Measurements from ENCODE around the gene HAL.
A peak's percentile ranks its signal among the peaks of the same experiment; 100 is the strongest.

HAL gene

GRCh38 chr12:96014943-96015599 lies 18.9 kb upstream of the HAL start:
- no peak for DNase-seq (ENCODE audit: low read depth in 2 of 2)

GRCh38 chr12:96007729-96008128 lies 11.6 kb upstream of the HAL start:
- no peak for DNase-seq (ENCODE audit: low read depth in 2 of 2)

GRCh38 chr12:96006727-96007126 lies 10.6 kb upstream of the HAL start:
- DNase-seq (ENCODE audit: low read depth in 2 of 2): no peak

- DNase-seq (ENCODE audit: low read depth in 2 of 2): no peak
Observed at GRCh38 chr12:96000858-96001257, 4.7 kb upstream of the HAL start.

GRCh38 chr12:95999484-95999883 lies 3.3 kb upstream of the HAL start:
- no peak for DNase-seq (ENCODE audit: low read depth in 2 of 2)

GRCh38 chr12:95998611-95999286 lies 2.6 kb upstream of the HAL start:
- peak; percentile 8 to 24 for DNase-seq (ENCODE audit: low read depth in 2 of 2)

GRCh38 chr12:95997911-95998510 lies 1.9 kb upstream of the HAL start:
- DNase-seq (ENCODE audit: low read depth in 2 of 2): no peak

GRCh38 chr12:95997276-95997675 lies 1.1 kb upstream of the HAL start:
- no peak for DNase-seq (ENCODE audit: low read depth in 2 of 2)

GRCh38 chr12:95995238-95996031 lies 709 bp downstream of the HAL start:
- DNase-seq (ENCODE audit: low read depth in 2 of 2): no peak

- DNase-seq (ENCODE audit: low read depth in 2 of 2): no peak
Observed at GRCh38 chr12:95994476-95994875, 1.7 kb downstream of the HAL start.

GRCh38 chr12:95993907-95994306 lies 2.2 kb downstream of the HAL start:
- DNase-seq (ENCODE audit: low read depth in 2 of 2): no peak

GRCh38 chr12:95990136-95990535 lies 6.0 kb downstream of the HAL start:
- DNase-seq (ENCODE audit: low read depth in 2 of 2): no peak

GRCh38 chr12:95989504-95990123 lies 6.5 kb downstream of the HAL start:
- no peak for DNase-seq (ENCODE audit: low read depth in 2 of 2)

- no peak for DNase-seq (ENCODE audit: low read depth in 2 of 2)
Observed at GRCh38 chr12:95988506-95989275, 7.5 kb downstream of the HAL start.

- no peak for DNase-seq (ENCODE audit: low read depth in 2 of 2)
Observed at GRCh38 chr12:95986635-95987570, 9.2 kb downstream of the HAL start.

GRCh38 chr12:95984682-95985081 lies 11.5 kb downstream of the HAL start:
- no peak for DNase-seq (ENCODE audit: low read depth in 2 of 2)

- no peak for DNase-seq (ENCODE audit: low read depth in 2 of 2)
Observed at GRCh38 chr12:95982602-95983001, 13.5 kb downstream of the HAL start.

GRCh38 chr12:95980437-95980836 lies 15.7 kb downstream of the HAL start:
- no peak for DNase-seq (ENCODE audit: low read depth in 2 of 2)

GRCh38 chr12:95978774-95979173 lies 17.4 kb downstream of the HAL start:
- DNase-seq (ENCODE audit: low read depth in 2 of 2): no peak

GRCh38 chr12:95978351-95978750 lies 17.8 kb downstream of the HAL start:
- DNase-seq (ENCODE audit: low read depth in 2 of 2): no peak

All from activated CD4-positive, alpha-beta T cell treated with anti-CD3 and anti-CD28 coated beads for 24 hours (primary cell).